Endothelial cell (in vitro differentiated cells): ENCODE data around the gene METTL25. TPM values are rescaled to one million over a fixed set of nuclear protein-coding genes. Genes with fewer than 3 reads are reported as not detected.

ENCODE experiments used
- DNase-seq: peaks from one replicate; pipeline ENCODE4 v3.0.0; 2021; ENCODE audit warnings: low spot score
- H3K27ac Mint-ChIP-seq: one replicate; pipeline ENCODE4 v1.8.0; 2021; ENCODE audit warnings: mixed read lengths, inconsistent platforms; ENCODE audit not compliant: unreplicated experiment
- H3K27me3 Mint-ChIP-seq: one replicate; pipeline ENCODE4 v1.8.0; 2021; ENCODE audit warnings: mild to moderate bottlenecking, moderate library complexity, mixed read lengths, inconsistent platforms; ENCODE audit not compliant: unreplicated experiment
- H3K36me3 Mint-ChIP-seq: one replicate; pipeline ENCODE4 v1.8.0; 2021; ENCODE audit warnings: mild to moderate bottlenecking, low read depth, mixed read lengths, inconsistent platforms; ENCODE audit not compliant: unreplicated experiment
- H3K4me1 Mint-ChIP-seq: one replicate; pipeline ENCODE4 v1.8.0; 2021; ENCODE audit warnings: mild to moderate bottlenecking, mixed read lengths, inconsistent platforms; ENCODE audit not compliant: unreplicated experiment
- H3K4me3 Mint-ChIP-seq: one replicate; pipeline ENCODE4 v1.8.0; 2021; ENCODE audit warnings: mild to moderate bottlenecking, mixed read lengths, inconsistent platforms; ENCODE audit not compliant: unreplicated experiment
- H3K9me3 Mint-ChIP-seq: one replicate; pipeline ENCODE4 v1.8.0; 2021; ENCODE audit warnings: mixed read lengths, inconsistent platforms; ENCODE audit not compliant: unreplicated experiment
- CTCF ChIP-seq: fragments of 200-600 bp; sonication (generic); IDR thresholded peaks from one replicate; pipeline ENCODE4 v1.5.0; 2021; ENCODE audit warnings: antibody characterized with exemption; ENCODE audit not compliant: unreplicated experiment
- long read RNA-seq: library from polyadenylated mRNA; unstranded; transcript quantifications from one replicate; pipeline ENCODE4 v2.0.0, GENCODE V29; 2020; ENCODE audit not compliant: unreplicated experiment
- total RNA-seq: library from RNA; stranded (reverse); fragmentation: NEBNext Ultra II Directional; extraction: Animal tissue kit (Norgen Biotek cat#: 25700); gene quantifications from one replicate; pipeline ENCODE4 v1.2.1, GENCODE V29; 2021; ENCODE audit not compliant: unreplicated experiment

Gene METTL25
- 7.8 TPM for total RNA-seq
- long read RNA-seq, partial matches to known transcripts = 1 of 4 reads
- long read RNA-seq, other reads (novel, unspliced or antisense) = 0 of 4 reads

GRCh38 chr12:82358200-82359114 is at the start of gene METTL25, which contains the start of gene CCDC59:
METTL25 (plus strand) TSS chr12:82358529; CDS start chr12:82358566, 37 bp downstream.
CCDC59 (minus strand) TSS chr12:82358387; CDS start chr12:82358376, 11 bp downstream.
- DNase-seq = peak; percentile 99
- Mint-ChIP-seq H3K9me3 (no peaks in the 10 kb centered on the region), H3K27me3 (peaks cover 4% of the 10 kb centered on the region), H3K27ac (peak within 1 kb of the TSS; percentile 100), H3K4me1 (peaks cover 13% of the 10 kb centered on the region), H3K4me3 (peak within 1 kb of the TSS; percentile 100), H3K36me3 (no peaks in the 10 kb centered on the region)
- TF ChIP-seq CTCF = peak; percentile 96

DNA sequence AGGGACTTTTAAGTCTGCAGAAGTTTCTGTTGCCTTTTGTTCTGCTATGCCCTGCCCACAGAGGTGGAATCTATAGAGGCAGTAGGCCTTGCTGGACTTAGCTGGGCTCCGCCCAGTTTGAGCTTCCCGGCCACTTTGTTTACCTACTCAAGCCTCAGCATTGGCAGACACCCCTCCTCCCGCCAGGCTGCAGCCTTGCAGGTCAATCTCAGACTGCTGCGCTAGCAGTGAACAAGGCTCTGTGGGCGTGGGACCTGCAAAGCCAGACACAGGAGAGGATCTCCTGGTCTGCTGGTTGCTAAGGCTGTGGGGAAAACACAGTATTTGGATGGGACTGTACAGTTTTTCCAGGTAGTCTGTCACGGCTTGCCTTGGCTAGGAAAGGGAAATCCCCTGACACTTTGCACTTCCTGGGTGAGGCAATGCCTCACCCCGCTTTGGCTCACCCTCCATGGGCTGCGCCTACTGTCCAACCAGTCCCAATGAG is 43.9 kb upstream of the METTL25 start:
- Mint-ChIP-seq H3K27ac (no peak overlapping the region), H3K27me3 (no peaks in the 10 kb centered on the region), H3K4me3 (no peak overlapping the region), H3K9me3 (no peaks in the 10 kb centered on the region), H3K36me3 (no peaks in the 10 kb centered on the region), H3K4me1 (peaks cover 3% of the 10 kb centered on the region)
- DNase-seq = peak; percentile 26
- TF ChIP-seq CTCF = no peak

- Mint-ChIP-seq H3K4me1 (peaks cover under 1% of the 10 kb centered on the region), H3K27ac (no peak overlapping the region), H3K27me3 (no peaks in the 10 kb centered on the region), H3K4me3 (no peak overlapping the region), H3K9me3 (no peaks in the 10 kb centered on the region), H3K36me3 (no peaks in the 10 kb centered on the region)
- no peak for TF ChIP-seq CTCF
- DNase-seq = no peak
These were observed 39.1 kb upstream of the METTL25 start for GRCh38 chr12:82319276-82319675.

GRCh38 chr12:82325540-82326336 is 32.6 kb upstream of the METTL25 start:
- DNase-seq = no peak
- no peaks in the 10 kb centered on the region for H3K9me3 Mint-ChIP-seq
- TF ChIP-seq CTCF = no peak
- H3K4me1 Mint-ChIP-seq = no peaks in the 10 kb centered on the region
- no peaks in the 10 kb centered on the region for H3K27me3 Mint-ChIP-seq
- H3K36me3 Mint-ChIP-seq = no peaks in the 10 kb centered on the region
- H3K27ac Mint-ChIP-seq = no peak overlapping the region
- H3K4me3 Mint-ChIP-seq = no peak overlapping the region
